Peyer's patch (tissue), 4 donors: ENCODE results near the gene GGTLC1.
"Not testable (repeated sequence)": the region's sequence is repeated elsewhere in the genome, so short reads cannot be mapped to it uniquely, and the experiment has no call there.

Source experiments
- CTCF ChIP-seq, 6 experiments: fragments of 450-650 bp in 4 of 6; fragments of 200-600 bp in 2 of 6; sonication (generic) in 1 of 6; IDR thresholded peaks; one replicate each; pipeline ENCODE4 v1.5.1; 2017 to 2019; ENCODE audit warnings: antibody characterized with exemption in 6 of 6, mild to moderate bottlenecking in 3 of 6, moderate library complexity in 1 of 6
- POLR2A ChIP-seq, 2 donors: fragments of 450-650 bp; IDR thresholded peaks; one replicate each; pipeline ENCODE4 v1.5.1; 2017; ENCODE audit warnings: antibody characterized with exemption in 2 of 2, mild to moderate bottlenecking in 2 of 2, moderate library complexity in 2 of 2

- TF ChIP-seq POLR2A, CTCF (IDR thresholded peaks at IDR 0.05): not testable (repeated sequence)
Observed at GRCh38 chr20:23986716-23987115, 1.9 kb downstream of the GGTLC1 start.
